EH (cell line): Measurements from ENCODE around the gene ZNF320.
"Not testable (repeated sequence)": the region's sequence is repeated elsewhere in the genome, so short reads cannot be mapped to it uniquely, and the experiment has no call there.

Source experiments
- DNase-seq: peaks from one replicate; pipeline ENCODE4 v3.0.0-alpha.2; 2015; ENCODE audit warnings: low read depth

The ZNF320 gene

DNA sequence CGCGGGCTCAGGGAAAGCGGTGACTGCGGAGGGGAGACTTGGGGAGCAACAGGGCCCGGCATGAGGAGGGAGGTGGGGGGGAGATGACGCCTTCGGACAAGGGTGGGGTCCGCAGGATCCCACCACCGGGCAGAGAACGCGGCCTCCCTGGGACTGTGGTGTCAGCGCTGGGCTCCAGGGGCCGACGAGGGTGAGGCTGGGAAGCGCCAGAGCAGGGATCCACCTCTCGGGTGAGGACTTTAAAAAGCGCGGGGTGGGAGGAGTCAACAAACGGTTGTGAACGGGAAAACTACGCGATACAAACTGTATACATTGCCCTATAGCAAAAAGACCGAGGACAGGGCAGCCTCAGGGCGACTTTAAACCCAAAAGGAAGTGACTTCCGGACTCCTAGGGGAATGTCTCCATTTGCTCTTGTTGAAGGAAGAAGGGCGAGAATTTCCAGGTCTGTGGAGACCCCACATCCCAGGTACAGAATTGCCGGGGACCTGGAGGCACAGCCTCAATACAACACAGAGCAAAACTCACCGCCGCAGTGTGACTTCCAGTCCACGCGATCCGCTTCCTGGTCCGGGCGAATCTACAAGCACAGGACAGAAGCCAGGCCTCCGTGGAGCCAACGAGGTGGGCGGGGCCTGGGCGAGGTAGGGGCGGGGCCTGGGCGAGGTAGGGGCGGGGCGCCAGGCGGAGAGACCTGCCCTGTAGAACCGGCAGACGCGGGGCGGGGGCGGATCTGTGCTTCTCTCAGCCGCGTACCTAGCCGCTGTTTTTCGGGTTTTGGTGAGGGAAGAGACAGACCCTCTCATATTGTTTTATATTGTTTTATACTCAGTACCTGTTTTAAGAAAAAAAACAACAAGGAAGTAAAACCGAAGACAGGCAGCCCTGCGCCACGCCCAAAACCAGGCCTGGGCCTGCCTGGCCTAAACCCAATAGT, 25.7 kb upstream of the ZNF320 start, which contains the start of gene ZNF888:
Gene ZNF888, minus strand, starts transcription at position 588 of the 937 bp plus-strand sequence. CDS start 5,555 bp downstream, outside the sequence.
- peak; percentile 88 for DNase-seq

DNA sequence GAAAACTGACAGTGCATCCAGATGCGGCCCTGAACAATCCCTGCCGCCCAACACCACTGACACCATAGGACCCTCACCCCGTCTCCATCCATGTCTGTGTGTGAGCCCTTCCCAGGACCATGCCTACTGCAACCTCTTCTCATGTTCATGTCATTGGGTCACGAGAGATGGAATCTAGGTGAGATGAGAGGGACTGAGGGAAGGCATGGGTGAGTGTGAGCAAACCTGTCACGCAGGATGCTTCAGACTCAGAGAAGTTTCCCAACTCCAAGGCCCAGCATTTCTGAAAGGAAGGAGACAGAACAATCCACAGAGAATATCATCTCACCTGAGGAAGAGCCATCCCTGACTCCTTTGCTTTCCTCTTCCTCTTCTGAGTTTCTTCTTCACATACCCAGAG, 20.1 kb upstream of the ZNF320 start:
- no peak for DNase-seq

DNA sequence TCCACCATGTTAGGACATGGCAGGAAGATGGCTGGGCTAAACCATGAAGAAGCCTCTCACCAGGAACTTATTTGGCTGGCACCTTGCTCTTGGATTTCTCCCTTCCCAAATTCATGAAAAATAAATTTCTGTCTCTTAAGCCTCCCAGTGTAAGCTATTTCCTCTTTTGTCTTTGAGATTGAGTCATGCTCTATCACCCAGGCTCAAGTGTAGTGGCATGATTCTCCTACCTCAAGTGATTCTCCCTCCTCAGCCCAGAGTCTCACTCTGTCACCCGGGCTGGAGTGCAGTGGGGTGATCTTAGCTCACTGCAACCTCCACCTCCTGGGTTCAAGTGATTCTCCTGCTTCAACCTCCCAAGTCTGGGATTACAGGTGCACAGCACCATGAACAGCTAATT, 13.2 kb upstream of the ZNF320 start:
- no peak for DNase-seq

- not testable (repeated sequence) for DNase-seq
Observed at GRCh38 chr19:52904052-52904780, 6.8 kb upstream of the ZNF320 start.

- DNase-seq = no peak
Observed at GRCh38 chr19:52901842-52902241, 4.4 kb upstream of the ZNF320 start.

GRCh38 chr19:52898596-52898995, 1.2 kb upstream of the ZNF320 start:
- not testable (repeated sequence) for DNase-seq

DNA sequence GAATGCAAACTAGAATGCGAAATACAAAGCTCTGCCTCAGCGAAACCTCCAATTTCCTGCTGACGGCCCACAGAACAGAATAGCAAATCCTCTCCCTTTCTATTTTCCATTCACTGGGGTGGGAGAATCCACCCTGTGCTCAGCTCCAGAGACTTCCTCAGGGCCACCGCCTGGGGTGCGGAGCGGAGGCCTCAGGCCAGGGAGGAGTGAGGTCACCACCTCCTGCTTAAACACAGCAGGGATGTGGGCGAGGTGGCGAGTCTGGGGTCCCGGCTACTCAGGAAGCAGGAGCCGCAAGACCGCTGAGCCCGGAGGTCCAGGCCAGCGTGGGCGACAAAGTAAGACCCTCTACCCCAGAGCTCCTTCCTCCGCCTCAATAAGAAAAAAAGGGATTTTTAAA, 666 bp upstream of the ZNF320 start:
- no peak for DNase-seq

DNA sequence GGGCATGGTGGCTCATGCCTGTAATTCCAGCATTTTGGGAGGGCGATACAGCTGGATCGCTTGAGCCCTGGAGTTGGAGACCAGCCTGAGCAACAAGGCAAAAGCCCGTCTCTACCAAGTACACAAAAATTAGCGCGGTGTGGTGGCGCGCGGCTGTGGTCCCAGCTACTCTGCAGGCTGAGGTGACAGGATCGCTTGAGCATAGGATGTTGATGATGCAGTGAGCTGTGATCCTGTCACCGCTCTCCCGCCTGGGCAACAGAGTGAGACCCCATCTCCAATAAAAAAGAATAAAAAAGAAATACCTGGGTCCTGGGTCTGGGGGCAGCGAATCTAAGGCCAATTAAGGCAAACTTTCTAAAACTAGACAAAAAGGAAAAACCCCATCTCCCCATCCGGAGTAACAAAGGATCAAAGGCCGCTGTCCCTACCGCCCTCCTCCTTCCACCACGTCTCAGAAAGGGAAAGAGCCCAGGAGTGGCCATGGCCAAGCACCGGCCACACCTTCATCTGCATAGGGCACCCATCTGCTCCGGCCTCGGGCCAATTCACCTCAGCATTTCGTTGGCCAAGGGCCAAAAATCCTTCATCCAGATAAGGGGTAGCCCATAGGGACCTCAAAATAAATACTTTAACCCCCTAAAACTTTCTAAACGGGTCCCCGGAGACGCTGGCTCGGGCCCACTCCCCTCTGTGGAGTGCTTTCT, 851 bp downstream of the ZNF320 start:
- peak; percentile 24 for DNase-seq

GRCh38 chr19:52891336-52891735, 6.1 kb downstream of the ZNF320 start:
- DNase-seq = no peak

DNA sequence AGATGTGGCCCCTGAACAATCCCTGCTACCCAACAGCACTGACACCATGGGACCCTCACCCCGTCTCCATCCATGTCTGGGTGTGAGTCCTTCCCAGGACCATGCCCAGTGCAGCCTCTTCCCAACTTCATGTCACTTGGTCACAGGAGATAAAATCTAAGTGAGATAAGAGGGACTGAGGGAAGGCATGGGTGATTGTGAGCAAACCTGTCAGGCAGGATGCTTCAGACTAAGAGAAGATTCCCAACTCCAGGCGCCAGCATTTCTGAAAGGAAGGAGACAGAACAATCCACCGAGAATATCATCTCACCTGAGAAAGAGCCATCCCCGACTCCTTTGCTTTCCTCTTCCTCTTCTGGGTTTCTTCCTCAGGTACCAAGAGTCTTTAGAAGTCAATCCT, 7.5 kb downstream of the ZNF320 start:
- DNase-seq = no peak

GRCh38 chr19:52889076-52889475, 8.4 kb downstream of the ZNF320 start:
- DNase-seq = no peak

DNA sequence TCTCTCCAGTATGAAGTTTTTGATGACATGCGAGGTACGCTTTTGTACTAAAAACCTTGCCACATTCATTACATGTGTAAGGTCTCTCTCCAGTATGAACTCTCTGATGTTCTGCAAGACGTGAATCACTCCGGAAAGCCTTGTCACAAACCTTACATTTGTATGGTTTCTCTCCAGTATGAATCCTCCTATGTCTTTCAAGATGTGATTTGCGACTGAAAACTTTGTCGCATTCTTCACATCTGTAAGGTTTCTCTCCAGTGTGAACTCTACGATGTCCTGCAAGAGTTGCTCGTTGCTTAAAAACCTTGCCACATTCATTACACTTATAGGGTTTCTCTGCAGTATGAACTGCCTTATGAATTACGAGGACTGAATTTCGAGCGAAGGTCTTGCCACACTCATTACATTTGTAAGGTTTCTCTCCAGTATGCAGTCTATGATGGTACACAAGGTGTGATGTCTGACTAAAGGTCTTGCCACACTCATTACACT, 16.5 kb downstream of the ZNF320 start:
- no peak for DNase-seq

DNA sequence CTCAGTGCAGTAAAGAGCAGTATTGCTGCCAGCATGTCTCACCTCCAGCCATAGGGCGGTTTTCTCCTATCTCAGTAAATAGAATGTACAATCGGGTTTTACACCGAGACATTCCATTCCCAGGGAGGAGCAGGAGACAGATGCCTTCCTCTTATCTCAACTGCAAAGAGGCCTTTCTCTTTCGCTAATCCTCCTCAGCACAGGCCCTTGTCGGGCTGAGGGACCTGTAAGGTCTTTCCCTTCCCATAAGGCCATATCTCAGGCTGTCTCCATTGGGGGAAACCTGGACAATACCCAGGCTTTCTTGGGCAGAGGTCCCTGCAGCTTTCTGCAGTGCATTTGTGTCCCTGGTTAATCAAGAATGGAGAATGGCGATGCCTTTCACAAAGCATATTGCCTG, 24.4 kb downstream of the ZNF320 start:
- DNase-seq = not testable (repeated sequence)

GRCh38 chr19:52871466-52871865, 26.0 kb downstream of the ZNF320 start:
- no peak for DNase-seq

DNA sequence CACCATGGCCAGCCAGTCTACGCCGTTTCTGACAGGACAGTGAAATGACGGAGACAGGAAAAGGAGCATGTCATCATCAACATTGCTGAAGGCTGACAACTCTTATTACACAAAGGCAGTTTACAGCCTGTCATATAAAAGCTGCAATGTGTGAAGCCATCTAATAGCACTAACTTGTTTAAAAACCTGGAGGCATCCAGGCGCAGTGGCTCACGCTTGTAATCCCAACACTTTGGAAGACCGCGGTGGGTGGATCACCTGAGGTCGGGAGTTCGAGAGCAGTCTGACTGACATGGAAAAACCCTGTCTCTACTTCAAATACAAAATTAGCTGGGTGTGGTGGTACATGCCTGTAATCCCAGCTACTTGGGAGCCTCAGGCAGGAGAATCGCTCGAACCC, 29.4 kb downstream of the ZNF320 start:
- not testable (repeated sequence) for DNase-seq

DNA sequence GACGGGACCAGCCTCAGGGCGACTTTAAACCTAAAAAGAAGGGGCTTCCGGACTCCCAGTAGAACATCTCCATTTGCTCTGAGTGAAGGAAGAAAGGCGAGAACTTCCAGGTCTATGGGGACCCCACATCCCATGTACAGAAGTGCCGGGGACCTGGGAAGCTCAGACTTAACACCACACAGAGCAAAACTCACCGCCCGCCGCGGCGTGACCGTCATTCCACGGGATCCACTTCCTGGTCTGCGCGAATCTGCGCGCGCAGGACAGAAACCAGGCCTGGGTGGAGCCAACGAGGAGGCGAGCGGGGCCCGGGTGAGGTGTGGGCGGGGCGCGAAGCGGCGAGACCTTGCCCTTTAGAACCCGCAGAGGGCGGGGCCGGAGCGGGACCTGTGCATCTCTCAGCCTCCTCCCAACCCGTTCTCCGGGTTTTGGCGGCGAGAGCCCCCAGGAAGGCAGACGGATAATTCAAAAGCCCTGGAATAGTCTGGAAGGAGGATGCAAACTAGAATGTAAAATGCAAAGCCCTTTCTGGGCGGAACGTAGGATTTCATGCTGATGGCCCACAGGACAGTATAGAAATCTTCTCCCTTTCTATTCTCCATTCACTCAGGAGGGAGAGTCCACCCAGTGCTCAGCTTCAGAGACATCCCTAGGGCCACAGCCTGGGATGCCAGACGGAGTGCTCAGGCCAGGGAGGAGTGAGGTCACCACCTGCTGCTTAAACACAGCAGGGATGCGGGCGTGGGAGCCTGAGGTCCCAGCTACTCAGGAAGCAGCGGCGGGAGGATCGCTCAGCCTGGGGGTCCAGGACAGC, 39.9 kb downstream of the ZNF320 start, which contains the start of gene ZNF468:
Gene ZNF468, minus strand, starts transcription at position 242 of the 814 bp plus-strand sequence. CDS start 3,347 bp downstream, outside the sequence.
- peak; percentile 73 for DNase-seq

DNA sequence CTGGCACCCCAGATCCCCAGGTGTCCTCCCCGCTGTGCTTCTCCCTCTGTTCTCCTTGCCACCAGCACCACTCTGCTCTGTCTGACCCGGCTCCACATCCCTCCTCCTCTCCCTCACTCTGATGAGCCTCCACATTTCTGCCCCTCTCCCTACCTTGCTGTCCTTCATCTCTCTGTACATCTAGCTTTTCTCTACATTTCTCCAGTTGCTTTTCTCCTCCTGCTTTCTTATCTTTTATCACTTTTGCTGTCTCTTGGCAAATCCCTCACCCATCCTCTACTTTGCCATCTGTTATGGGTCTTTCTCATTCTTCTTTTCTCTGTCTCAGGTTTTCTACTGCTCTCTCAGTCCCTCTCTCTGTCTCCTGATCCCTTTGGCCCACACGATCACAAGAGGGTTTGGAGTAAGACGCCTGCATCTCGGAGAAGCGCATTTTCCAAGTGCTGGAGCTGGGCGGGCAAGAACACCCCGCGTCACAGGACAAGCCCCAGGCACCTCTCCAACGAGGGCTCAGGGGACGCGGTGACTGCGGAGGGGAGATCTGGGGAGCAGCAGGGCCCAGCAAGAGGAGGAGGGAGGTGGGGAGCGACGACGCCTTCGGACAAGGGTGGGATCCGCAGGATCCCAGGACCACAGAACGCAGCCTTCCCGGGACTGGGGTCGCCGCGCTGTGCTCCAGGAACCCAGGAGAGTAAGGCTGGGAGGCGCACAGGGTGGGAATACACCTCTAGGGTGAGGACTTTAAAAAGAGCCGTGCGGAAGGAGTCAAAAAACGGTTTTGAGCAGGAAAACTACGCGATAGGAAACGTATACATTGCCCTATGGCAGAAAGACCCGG, 40.7 kb downstream of the ZNF320 start:
- DNase-seq = peak; percentile 19
